GM12873 (cell line): ENCODE measurements around the gene CHID1.

Experiments used
- CTCF ChIP-seq: IDR thresholded peaks from 2 replicates; pipeline ENCODE4 v1.5.1; 2012; ENCODE audit warnings: low read depth, mild to moderate bottlenecking, moderate library complexity, low read length, control low read depth; ENCODE audit not compliant: insufficient read depth; ENCODE audit errors: missing control alignments

Gene CHID1

GRCh38 chr11:886568-886967 lies 24.0 kb downstream of the CHID1 start:
- TF ChIP-seq CTCF: no peak

GRCh38 chr11:884578-885070 lies 26.0 kb downstream of the CHID1 start:
- no peak for TF ChIP-seq CTCF

- no peak for TF ChIP-seq CTCF
These were observed 27.1 kb downstream of the CHID1 start for GRCh38 chr11:883527-883926.

- no peak for TF ChIP-seq CTCF
These were observed 28.0 kb downstream of the CHID1 start for GRCh38 chr11:882596-882995.

GRCh38 chr11:880447-880846 lies 30.2 kb downstream of the CHID1 start:
- no peak for TF ChIP-seq CTCF

- no peak for TF ChIP-seq CTCF
These were observed 33.0 kb downstream of the CHID1 start for GRCh38 chr11:877565-877964.

- no peak for TF ChIP-seq CTCF
These were observed 34.1 kb downstream of the CHID1 start for GRCh38 chr11:876545-876944.
